GM15510 (cell line): ENCODE results near the gene ATP9A.

Experiments used
- POLR2A ChIP-seq: IDR thresholded peaks from 3 replicates; pipeline ENCODE4 v1.6.1; 2011; ENCODE audit warnings: borderline replicate concordance; ENCODE audit not compliant: insufficient read length; ENCODE audit errors: extremely low read depth

Gene ATP9A

GRCh38 chr20:51624157-51624731 is 143.9 kb downstream of the ATP9A start:
- no peak for TF ChIP-seq POLR2A

GRCh38 chr20:51623255-51623654 is 144.9 kb downstream of the ATP9A start:
- no peak for TF ChIP-seq POLR2A

- no peak for TF ChIP-seq POLR2A
Observed at GRCh38 chr20:51622004-51622874, 146.0 kb downstream of the ATP9A start.

GRCh38 chr20:51620432-51620831 is 147.8 kb downstream of the ATP9A start:
- TF ChIP-seq POLR2A, result no peak

- no peak for TF ChIP-seq POLR2A
Observed at GRCh38 chr20:51616060-51616459, 152.1 kb downstream of the ATP9A start.

- no peak for TF ChIP-seq POLR2A
Observed at GRCh38 chr20:51614687-51615086, 153.5 kb downstream of the ATP9A start.

- no peak for TF ChIP-seq POLR2A
Observed at GRCh38 chr20:51613580-51613979, 154.6 kb downstream of the ATP9A start.

- no peak for TF ChIP-seq POLR2A
Observed at GRCh38 chr20:51612896-51613295, 155.3 kb downstream of the ATP9A start.

GRCh38 chr20:51611625-51611890 is 156.6 kb downstream of the ATP9A start:
- TF ChIP-seq POLR2A, result no peak

- TF ChIP-seq POLR2A, result no peak
Observed at GRCh38 chr20:51610761-51611624, 157.2 kb downstream of the ATP9A start.

GRCh38 chr20:51610111-51610510 is 158.1 kb downstream of the ATP9A start:
- no peak for TF ChIP-seq POLR2A

- no peak for TF ChIP-seq POLR2A
Observed at GRCh38 chr20:51609251-51609650, 158.9 kb downstream of the ATP9A start.

- TF ChIP-seq POLR2A, result no peak
Observed at GRCh38 chr20:51608061-51608460, 160.1 kb downstream of the ATP9A start.

GRCh38 chr20:51607170-51607569 is 161.0 kb downstream of the ATP9A start:
- no peak for TF ChIP-seq POLR2A

- no peak for TF ChIP-seq POLR2A
Observed at GRCh38 chr20:51604851-51605250, 163.3 kb downstream of the ATP9A start.
